ENCODE data around the gene HIP1. TPM values are rescaled to one million over a fixed set of nuclear protein-coding genes. Genes with fewer than 3 reads are reported as not detected.

The HIP1 gene
- polyA plus RNA-seq, 1 of the 3 experiments (the other 2 are of a cell fraction) = 11.3 TPM

DNA sequence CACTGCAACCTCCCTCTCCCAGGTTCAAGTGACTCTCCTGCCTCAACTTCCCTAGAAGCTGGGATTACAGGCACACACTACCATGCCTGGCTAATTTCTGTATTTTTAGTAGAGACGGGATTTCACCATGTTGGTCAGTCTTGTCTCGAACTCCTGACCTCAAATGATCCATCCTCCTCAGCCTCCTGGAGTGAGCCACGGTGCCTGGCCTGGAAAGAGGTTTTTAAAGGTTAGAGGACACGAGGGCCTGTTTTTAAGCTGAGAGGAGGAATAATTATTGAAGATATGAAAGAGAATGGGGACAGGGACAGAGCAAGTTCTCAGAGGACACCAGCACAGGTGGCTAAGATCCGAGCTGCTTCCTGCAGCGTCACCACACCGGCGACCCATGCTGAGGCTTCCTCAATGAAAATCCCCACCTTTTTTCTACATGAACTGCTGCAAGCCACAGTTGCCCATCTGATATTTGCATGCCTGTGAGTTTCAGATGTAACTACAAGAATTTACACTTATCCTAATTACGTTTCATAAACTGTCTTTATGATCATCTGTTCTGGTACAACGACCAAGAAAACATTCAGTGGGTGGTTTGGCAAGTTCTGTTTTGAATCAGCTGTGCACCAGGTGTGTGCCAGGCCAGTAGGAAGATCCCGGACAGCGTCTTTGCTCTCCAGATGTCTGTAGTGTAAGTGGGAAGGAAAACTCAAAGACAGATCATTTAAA lies 76.0 kb downstream of the HIP1 start:
- no peak overlapping the region for H3K4me3 ChIP-seq (ENCODE audit: low read depth in 2 of 2, low read length in 1 of 2)
- no peaks in the 10 kb centered on the region for H3K27me3 ChIP-seq (ENCODE audit: insufficient read depth)
- H2AFZ ChIP-seq (ENCODE audit: low read depth) = no peak overlapping the region
- H3K79me2 ChIP-seq (ENCODE audit: insufficient read depth) = no peaks in the 10 kb centered on the region
- peaks cover 0 to 2% of the 10 kb centered on the region in 2 experiments; a peak in 1 of 4 replicates for H3K4me1 ChIP-seq (ENCODE audit: control insufficient read depth in 1 of 2, insufficient read depth in 2 of 2, low read depth in 1 of 2, low read length in 1 of 2)
- no peaks in the 10 kb centered on the region for H4K20me1 ChIP-seq (ENCODE audit: insufficient read depth)
- ChIA-PET POLR2A (no interaction called here), CTCF (interaction anchor here (1.1 kb wide), 2 partner anchors 9 to 18 kb away, joined by 3 to 4 read pairs; no protein-coding TSS in a partner anchor)
- H3K9me3 ChIP-seq = no peaks in the 10 kb centered on the region
- H3K36me3 ChIP-seq (replicated peaks in 1 of 2; ENCODE audit: control insufficient read depth in 1 of 2, insufficient read depth in 2 of 2, low read length in 1 of 2) = no peaks in the 10 kb centered on the region
- no peak overlapping the region for H3K27ac ChIP-seq (ENCODE audit: low read depth in 2 of 2, low read length in 1 of 2)
- H3K9me2 ChIP-seq = no peaks in the 10 kb centered on the region
- H3F3A ChIP-seq (replicated peaks; ENCODE audit: insufficient read depth) = no peaks in the 10 kb centered on the region
- 76% methylated on average over 12 of the region's 12 CpGs for WGBS (ENCODE audit: low lambda C conversion rate)
- H3K4me2 ChIP-seq = no peak overlapping the region
- H3K9ac ChIP-seq = no peak overlapping the region
- DNase-seq = no peak
- TF ChIP-seq, protein P1, sequence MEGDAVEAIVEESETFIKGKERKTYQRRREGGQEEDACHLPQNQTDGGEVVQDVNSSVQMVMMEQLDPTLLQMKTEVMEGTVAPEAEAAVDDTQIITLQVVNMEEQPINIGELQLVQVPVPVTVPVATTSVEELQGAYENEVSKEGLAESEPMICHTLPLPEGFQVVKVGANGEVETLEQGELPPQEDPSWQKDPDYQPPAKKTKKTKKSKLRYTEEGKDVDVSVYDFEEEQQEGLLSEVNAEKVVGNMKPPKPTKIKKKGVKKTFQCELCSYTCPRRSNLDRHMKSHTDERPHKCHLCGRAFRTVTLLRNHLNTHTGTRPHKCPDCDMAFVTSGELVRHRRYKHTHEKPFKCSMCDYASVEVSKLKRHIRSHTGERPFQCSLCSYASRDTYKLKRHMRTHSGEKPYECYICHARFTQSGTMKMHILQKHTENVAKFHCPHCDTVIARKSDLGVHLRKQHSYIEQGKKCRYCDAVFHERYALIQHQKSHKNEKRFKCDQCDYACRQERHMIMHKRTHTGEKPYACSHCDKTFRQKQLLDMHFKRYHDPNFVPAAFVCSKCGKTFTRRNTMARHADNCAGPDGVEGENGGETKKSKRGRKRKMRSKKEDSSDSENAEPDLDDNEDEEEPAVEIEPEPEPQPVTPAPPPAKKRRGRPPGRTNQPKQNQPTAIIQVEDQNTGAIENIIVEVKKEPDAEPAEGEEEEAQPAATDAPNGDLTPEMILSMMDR (IDR thresholded peaks at IDR 0.05) = no peak
- no peak for TF ChIP-seq MEF2A (IDR thresholded peaks at IDR 0.05; ENCODE audit: borderline replicate concordance, low read depth)
- no peak for TF ChIP-seq FOXM1 (IDR thresholded peaks at IDR 0.05; ENCODE audit: low read depth)
- TF ChIP-seq POLR2AphosphoS5 (IDR thresholded peaks at IDR 0.05; ENCODE audit: low read depth, low read length) = no peak
- no peak for TF ChIP-seq RXRA (IDR thresholded peaks at IDR 0.05; ENCODE audit: borderline replicate concordance, low read depth)
- no peak for TF ChIP-seq FOXJ3 (CRISPR knock-in tag; IDR thresholded peaks at IDR 0.05)
- no peak for TF ChIP-seq TCF12 (IDR thresholded peaks at IDR 0.05)
- TF ChIP-seq FOSL2 (IDR thresholded peaks at IDR 0.05; ENCODE audit: borderline replicate concordance, low read depth) = no peak
- TF ChIP-seq RCOR1 (IDR thresholded peaks at IDR 0.05; ENCODE audit: low read length) = no peak

DNA sequence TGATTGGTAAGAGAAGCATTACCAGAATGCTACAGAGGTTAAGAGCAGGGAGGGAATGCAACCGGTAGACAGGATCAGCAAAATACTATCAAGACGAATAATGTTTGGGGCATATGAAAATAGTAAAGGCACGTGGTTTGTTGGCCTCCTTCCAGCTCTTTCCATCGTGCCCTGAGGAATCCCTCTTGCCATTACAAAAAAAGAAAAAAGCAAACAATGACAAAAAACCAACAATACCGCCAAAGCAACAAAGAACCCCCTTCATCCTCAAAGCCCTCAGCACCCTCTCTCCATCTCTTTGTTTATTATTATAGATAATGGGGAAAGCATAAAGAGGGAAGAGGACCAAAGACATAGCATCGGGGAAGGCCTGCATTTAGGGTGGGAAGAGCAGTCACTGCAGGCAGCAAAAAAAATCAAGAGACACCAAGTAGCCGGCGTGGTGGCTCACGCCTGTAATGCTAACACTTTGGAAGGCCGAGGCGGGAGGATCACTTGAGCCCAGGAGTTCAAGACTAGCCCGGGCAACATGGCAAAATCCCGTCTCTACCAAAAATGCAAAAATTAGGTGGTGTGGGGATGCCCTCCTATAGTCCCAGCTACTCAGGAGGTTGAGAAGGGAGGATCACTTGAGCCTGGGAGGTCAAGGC lies 78.0 kb downstream of the HIP1 start:
- Histone ChIP-seq H3K9ac (no peak overlapping the region), H3K27ac (ENCODE audit: low read depth in 2 of 2, low read length in 1 of 2) (no peak overlapping the region), H2AFZ (ENCODE audit: low read depth) (no peak overlapping the region), H3K36me3 (replicated peaks in 1 of 2; ENCODE audit: control insufficient read depth in 1 of 2, insufficient read depth in 2 of 2, low read length in 1 of 2) (no peaks in the 10 kb centered on the region), H3K27me3 (ENCODE audit: insufficient read depth) (no peaks in the 10 kb centered on the region), H3K4me2 (no peak overlapping the region), H4K20me1 (ENCODE audit: insufficient read depth) (no peaks in the 10 kb centered on the region), H3K4me3 (ENCODE audit: low read depth in 2 of 2, low read length in 1 of 2) (no peak overlapping the region), H3K79me2 (ENCODE audit: insufficient read depth) (no peaks in the 10 kb centered on the region), H3K9me3 (no peaks in the 10 kb centered on the region), H3F3A (replicated peaks; ENCODE audit: insufficient read depth) (no peaks in the 10 kb centered on the region), H3K4me1 (ENCODE audit: control insufficient read depth in 1 of 2, insufficient read depth in 2 of 2, low read depth in 1 of 2, low read length in 1 of 2) (peaks cover 0 to 2% of the 10 kb centered on the region in 2 experiments; a peak in 1 of 4 replicates), H3K9me2 (no peaks in the 10 kb centered on the region)
- 86% methylated on average over 13 of the region's 13 CpGs for WGBS (ENCODE audit: low lambda C conversion rate)
- TF ChIP-seq RXRA (IDR thresholded peaks at IDR 0.05; ENCODE audit: borderline replicate concordance, low read depth) (no peak), YY1 (IDR thresholded peaks at IDR 0.05; ENCODE audit: low read depth) (no peak), RFX5 (IDR thresholded peaks at IDR 0.05; ENCODE audit: low read length) (no peak), MXI1 (IDR thresholded peaks at IDR 0.05; ENCODE audit: low read depth, low read length) (no peak), CHD2 (IDR thresholded peaks at IDR 0.05; ENCODE audit: low read length, partially characterized antibody) (no peak), RCOR1 (IDR thresholded peaks at IDR 0.05; ENCODE audit: low read length) (no peak), NRF1 (IDR thresholded peaks at IDR 0.05; ENCODE audit: low read depth, low read length) (no peak), EZH2phosphoT487 (IDR thresholded peaks at IDR 0.05; ENCODE audit: borderline replicate concordance, low read depth) (no peak), TEAD4 (IDR thresholded peaks at IDR 0.05; ENCODE audit: borderline replicate concordance, insufficient read depth) (no peak)
- TF ChIP-seq, protein P2, sequence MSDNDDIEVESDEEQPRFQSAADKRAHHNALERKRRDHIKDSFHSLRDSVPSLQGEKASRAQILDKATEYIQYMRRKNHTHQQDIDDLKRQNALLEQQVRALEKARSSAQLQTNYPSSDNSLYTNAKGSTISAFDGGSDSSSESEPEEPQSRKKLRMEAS (IDR thresholded peaks at IDR 0.05; ENCODE audit: low read depth) = no peak
- TF ChIP-seq, protein P3, sequence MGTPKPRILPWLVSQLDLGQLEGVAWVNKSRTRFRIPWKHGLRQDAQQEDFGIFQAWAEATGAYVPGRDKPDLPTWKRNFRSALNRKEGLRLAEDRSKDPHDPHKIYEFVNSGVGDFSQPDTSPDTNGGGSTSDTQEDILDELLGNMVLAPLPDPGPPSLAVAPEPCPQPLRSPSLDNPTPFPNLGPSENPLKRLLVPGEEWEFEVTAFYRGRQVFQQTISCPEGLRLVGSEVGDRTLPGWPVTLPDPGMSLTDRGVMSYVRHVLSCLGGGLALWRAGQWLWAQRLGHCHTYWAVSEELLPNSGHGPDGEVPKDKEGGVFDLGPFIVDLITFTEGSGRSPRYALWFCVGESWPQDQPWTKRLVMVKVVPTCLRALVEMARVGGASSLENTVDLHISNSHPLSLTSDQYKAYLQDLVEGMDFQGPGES (IDR thresholded peaks at IDR 0.05; ENCODE audit: low read depth, low read length) = no peak
- TF ChIP-seq, protein P4, sequence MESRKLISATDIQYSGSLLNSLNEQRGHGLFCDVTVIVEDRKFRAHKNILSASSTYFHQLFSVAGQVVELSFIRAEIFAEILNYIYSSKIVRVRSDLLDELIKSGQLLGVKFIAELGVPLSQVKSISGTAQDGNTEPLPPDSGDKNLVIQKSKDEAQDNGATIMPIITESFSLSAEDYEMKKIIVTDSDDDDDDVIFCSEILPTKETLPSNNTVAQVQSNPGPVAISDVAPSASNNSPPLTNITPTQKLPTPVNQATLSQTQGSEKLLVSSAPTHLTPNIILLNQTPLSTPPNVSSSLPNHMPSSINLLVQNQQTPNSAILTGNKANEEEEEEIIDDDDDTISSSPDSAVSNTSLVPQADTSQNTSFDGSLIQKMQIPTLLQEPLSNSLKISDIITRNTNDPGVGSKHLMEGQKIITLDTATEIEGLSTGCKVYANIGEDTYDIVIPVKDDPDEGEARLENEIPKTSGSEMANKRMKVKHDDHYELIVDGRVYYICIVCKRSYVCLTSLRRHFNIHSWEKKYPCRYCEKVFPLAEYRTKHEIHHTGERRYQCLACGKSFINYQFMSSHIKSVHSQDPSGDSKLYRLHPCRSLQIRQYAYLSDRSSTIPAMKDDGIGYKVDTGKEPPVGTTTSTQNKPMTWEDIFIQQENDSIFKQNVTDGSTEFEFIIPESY (IDR thresholded peaks at IDR 0.05; ENCODE audit: borderline replicate concordance, low read depth) = no peak
- DNase-seq = no peak
- CTCF ChIA-PET = no interaction called here
- POLR2A ChIA-PET = interaction anchor here (0.6 kb wide), 1 partner anchor 426 kb away, joined by 3 read pairs; no protein-coding TSS in a partner anchor
